ENCODE measurements around the gene LRRC27.
A peak's percentile ranks its signal among the peaks of the same experiment; 100 is the strongest.

Gene LRRC27

GRCh38 chr10:132410056-132410778 is 78.2 kb downstream of the LRRC27 start:
- H3K27me3 ChIP-seq, result no peaks in the 10 kb centered on the region
- no peak overlapping the region for H3K4me3 ChIP-seq (ENCODE audit: low read depth, low read length)
- H3K36me3 ChIP-seq, result peaks cover 15% of the 10 kb centered on the region
- no peaks in the 10 kb centered on the region for H3K9me3 ChIP-seq
- peaks cover 34% of the 10 kb centered on the region for H3K4me1 ChIP-seq
- no peak for TF ChIP-seq CTCF (IDR thresholded peaks at IDR 0.05; ENCODE audit: low read depth, low read length)
- no peak for DNase-seq

- H3K4me1 ChIP-seq, result peaks cover 34% of the 10 kb centered on the region
- DNase-seq, result no peak
- peaks cover 7% of the 10 kb centered on the region for H3K36me3 ChIP-seq
- no peak for TF ChIP-seq CTCF (IDR thresholded peaks at IDR 0.05; ENCODE audit: low read depth, low read length)
- no peaks in the 10 kb centered on the region for H3K9me3 ChIP-seq
- no peaks in the 10 kb centered on the region for H3K27me3 ChIP-seq
- no peak overlapping the region for H3K4me3 ChIP-seq (ENCODE audit: low read depth, low read length)
Observed at GRCh38 chr10:132410779-132411532, 79.0 kb downstream of the LRRC27 start.

DNA sequence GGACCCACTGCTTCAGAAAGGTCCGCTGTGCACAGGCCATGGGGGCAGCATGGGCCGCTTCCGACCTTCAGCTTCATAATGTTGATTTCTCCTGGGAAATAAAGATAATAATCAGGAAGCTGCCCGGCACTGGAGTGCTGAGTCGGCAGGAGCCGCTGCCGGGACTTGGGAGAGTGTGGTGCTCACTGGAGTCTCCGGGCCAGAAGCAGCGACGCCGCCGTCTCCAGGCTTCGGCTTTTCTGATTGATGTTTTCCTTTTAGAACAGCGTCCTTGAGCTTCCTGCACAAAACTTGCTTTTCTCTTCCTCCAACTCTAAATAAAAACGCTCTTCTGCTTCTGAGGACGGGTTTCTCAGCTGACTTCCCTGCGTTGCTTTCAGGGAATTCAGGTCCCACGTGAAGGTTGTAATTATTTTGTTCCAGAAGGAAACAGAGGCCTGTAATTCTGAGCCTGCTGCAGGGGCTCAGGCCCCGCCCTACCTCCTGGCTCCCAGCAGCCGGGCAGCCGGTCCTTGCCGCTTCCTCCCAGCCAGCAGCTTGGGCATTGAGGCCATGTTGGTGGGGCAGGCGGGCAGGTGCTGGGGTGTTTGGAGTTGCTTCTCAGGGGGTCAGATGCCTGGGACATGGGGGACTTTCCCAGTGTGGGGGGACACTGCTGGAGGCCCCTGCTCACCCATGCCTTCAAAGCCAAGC is 79.7 kb downstream of the LRRC27 start:
- DNase-seq, result peak; percentile 79
- TF ChIP-seq CTCF (IDR thresholded peaks at IDR 0.05; ENCODE audit: low read depth, low read length), result peak; percentile 28
- H3K27me3 ChIP-seq, result no peaks in the 10 kb centered on the region
- H3K9me3 ChIP-seq, result no peaks in the 10 kb centered on the region
- H3K4me1 ChIP-seq, result peaks cover 34% of the 10 kb centered on the region
- H3K36me3 ChIP-seq, result peaks cover 5% of the 10 kb centered on the region
- peak overlapping the region; percentile 25; the same call in 1 of the 2 replicates for H3K4me3 ChIP-seq (ENCODE audit: low read depth, low read length)

- Histone ChIP-seq H3K36me3 (no peaks in the 10 kb centered on the region; the same call in 1 of the 2 replicates), H3K4me3 (ENCODE audit: low read depth, low read length) (no peak overlapping the region), H3K9me3 (no peaks in the 10 kb centered on the region), H3K4me1 (peaks cover 27% of the 10 kb centered on the region), H3K27me3 (no peaks in the 10 kb centered on the region)
- DNase-seq, result no peak
- no peak for TF ChIP-seq CTCF (IDR thresholded peaks at IDR 0.05; ENCODE audit: low read depth, low read length)
Observed at GRCh38 chr10:132412316-132413192, 80.6 kb downstream of the LRRC27 start.

- no peak for DNase-seq
- Histone ChIP-seq H3K36me3 (no peaks in the 10 kb centered on the region; the same call in 1 of the 2 replicates), H3K4me1 (peaks cover 25% of the 10 kb centered on the region), H3K27me3 (no peaks in the 10 kb centered on the region), H3K4me3 (ENCODE audit: low read depth, low read length) (no peak overlapping the region), H3K9me3 (no peaks in the 10 kb centered on the region)
- TF ChIP-seq CTCF (IDR thresholded peaks at IDR 0.05; ENCODE audit: low read depth, low read length), result no peak
Observed at GRCh38 chr10:132413226-132414205, 81.5 kb downstream of the LRRC27 start.

Measured in BE2C (cell line).